Esophagus mucosa (tissue), 1 donor: Measurements from ENCODE around the gene CSNK1E. TPM values are rescaled to one million over a fixed set of nuclear protein-coding genes. Genes with fewer than 3 reads are reported as not detected.

Experiments
- ATAC-seq: fragments of 200-7000 bp; cut with Tn5 transposase; one replicate; pipeline ENCODE4 v1.9.1; 2020
- total RNA-seq: library from RNA; stranded (reverse); gene quantifications from one replicate; pipeline ENCODE4 v1.2.4, GENCODE V29; 2023
- donor health status: DM: yes; HTN: yes; CAD: no.

CSNK1E gene
- total RNA-seq, 1 donor from 2014 or later, result 71.0 TPM

- no peak for ATAC-seq
These were observed 67.9 kb downstream of the CSNK1E start for GRCh38 chr22:38249301-38249700.

GRCh38 chr22:38248280-38248679 is 69.0 kb downstream of the CSNK1E start:
- no peak for ATAC-seq

GRCh38 chr22:38247713-38248112 is 69.5 kb downstream of the CSNK1E start:
- ATAC-seq, result no peak

GRCh38 chr22:38246692-38247091 is 70.5 kb downstream of the CSNK1E start:
- no peak for ATAC-seq

GRCh38 chr22:38246046-38246658 is 71.1 kb downstream of the CSNK1E start:
- ATAC-seq, result no peak

GRCh38 chr22:38244106-38244505 is 73.1 kb downstream of the CSNK1E start:
- no peak for ATAC-seq

- peak; percentile 55 for ATAC-seq
These were observed 74.0 kb downstream of the CSNK1E start for GRCh38 chr22:38243007-38243765.

GRCh38 chr22:38240734-38241252 is 76.4 kb downstream of the CSNK1E start:
- ATAC-seq, result peak; percentile 59

Other genes with a start within 250 kb of the CSNK1E start
- gene SLC16A8, start 233.2 kb downstream of the CSNK1E start, total RNA-seq, result 0.24 TPM
- 4.5 TPM for gene BAIAP2L2, start 206.7 kb downstream of the CSNK1E start, total RNA-seq
- gene PLA2G6, start 135.6 kb downstream of the CSNK1E start, total RNA-seq, result 12.8 TPM
- gene MAFF, start 115.4 kb downstream of the CSNK1E start, total RNA-seq, result 35.6 TPM
- gene TMEM184B, start 44.4 kb downstream of the CSNK1E start, total RNA-seq, result 22.6 TPM
- gene KCNJ4, start 137.8 kb upstream of the CSNK1E start, total RNA-seq, result not detected
- gene KDELR3, start 150.7 kb upstream of the CSNK1E start, total RNA-seq, result 3.2 TPM
- gene DDX17, start 188.9 kb upstream of the CSNK1E start, total RNA-seq, result 183 TPM